ENCODE measurements around the gene CARD19. TPM values are rescaled to one million over a fixed set of nuclear protein-coding genes. Genes with fewer than 3 reads are reported as not detected.

CARD19 gene
- total and polyA plus RNA-seq, 8 donors: 4.3 to 20.4 (median 8.1) TPM

DNA sequence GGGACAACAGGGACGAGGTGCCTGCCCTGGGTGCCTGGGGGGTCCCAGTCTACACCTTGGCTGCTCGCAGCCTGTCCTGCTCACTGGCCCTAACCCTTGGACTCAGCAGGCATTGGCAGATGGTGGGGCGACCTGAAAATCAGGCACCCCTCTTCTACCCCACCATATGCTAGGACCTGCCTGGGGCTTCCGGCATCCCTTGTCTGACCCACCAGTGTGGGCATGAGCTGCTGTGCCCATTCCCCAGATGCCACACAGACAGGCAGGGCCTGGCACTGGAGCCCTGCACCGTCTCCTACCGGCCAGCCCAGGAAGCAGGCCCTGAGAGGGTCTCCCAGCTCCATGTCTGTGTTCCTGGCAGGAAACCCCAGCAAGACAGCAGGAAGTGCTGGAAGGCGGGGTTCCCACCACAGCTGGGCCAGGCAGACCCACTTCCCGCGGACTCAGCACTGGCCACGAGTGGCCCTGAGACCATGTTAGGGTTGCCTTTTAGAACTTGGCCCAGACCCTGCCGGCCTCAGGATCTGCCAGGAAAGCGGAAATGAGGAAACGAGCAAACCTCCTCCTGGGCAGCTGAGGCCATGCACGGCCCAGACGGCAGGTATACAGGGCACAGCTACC is 35.0 kb downstream of the CARD19 start:
- ATAC-seq (no peak), DNase-seq (peak in 3 of 6 donors; percentile 36 to 59 (median 59)), FAIRE-seq (no peak)
- Histone ChIP-seq H3K4me1 (peaks cover 14 to 33% (median 20%) of the 10 kb centered on the region in 3 donors), H3K36me3 (no peaks in the 10 kb centered on the region), H3K27me3 (no peaks in the 10 kb centered on the region), H3K27ac (peak overlapping the region in 1 of 4 donors; percentile 47), H3K4me3 (no peak overlapping the region), H3K9me3 (no peaks in the 10 kb centered on the region)
- intact Hi-C loops (cut with DNase I): no loop called here
- TF ChIP-seq, protein P1, sequence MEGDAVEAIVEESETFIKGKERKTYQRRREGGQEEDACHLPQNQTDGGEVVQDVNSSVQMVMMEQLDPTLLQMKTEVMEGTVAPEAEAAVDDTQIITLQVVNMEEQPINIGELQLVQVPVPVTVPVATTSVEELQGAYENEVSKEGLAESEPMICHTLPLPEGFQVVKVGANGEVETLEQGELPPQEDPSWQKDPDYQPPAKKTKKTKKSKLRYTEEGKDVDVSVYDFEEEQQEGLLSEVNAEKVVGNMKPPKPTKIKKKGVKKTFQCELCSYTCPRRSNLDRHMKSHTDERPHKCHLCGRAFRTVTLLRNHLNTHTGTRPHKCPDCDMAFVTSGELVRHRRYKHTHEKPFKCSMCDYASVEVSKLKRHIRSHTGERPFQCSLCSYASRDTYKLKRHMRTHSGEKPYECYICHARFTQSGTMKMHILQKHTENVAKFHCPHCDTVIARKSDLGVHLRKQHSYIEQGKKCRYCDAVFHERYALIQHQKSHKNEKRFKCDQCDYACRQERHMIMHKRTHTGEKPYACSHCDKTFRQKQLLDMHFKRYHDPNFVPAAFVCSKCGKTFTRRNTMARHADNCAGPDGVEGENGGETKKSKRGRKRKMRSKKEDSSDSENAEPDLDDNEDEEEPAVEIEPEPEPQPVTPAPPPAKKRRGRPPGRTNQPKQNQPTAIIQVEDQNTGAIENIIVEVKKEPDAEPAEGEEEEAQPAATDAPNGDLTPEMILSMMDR (IDR thresholded peaks at IDR 0.05): no peak
- WGBS, 2 donors: 63 to 70% methylated on average over 15 of the region's 15 CpGs

DNA sequence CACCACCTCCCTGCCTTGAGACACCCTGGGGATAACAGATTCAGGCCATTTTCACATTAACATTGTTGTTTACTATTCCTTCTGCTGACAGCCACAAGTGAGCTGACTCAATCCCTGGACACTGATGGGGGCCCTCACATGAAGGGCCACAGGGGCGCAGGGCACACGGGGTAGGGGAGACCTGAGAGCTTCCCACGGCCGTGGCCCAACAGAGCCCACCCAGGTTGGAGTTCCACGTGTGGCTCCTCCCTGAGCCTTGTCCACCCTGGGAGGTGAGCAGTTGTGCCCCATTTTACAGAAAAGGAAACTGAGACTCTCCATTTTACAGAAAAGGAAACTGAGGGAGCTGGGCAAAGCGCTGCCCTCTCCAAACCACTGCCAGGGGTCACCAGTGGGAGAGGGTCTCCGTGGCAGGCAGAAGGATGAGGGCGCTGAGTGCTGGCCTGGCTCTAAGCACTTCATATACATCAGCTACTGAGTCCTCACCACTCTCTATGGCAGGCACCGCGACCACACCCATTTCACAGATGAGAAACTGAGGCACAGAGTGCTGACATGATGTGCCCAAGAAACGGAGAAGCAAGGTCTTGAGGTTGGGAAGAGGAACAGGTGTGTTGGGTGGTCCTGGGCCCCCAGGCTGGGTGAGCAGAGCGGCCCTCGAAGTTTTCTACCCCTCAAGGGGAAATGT is 35.7 kb downstream of the CARD19 start:
- intact Hi-C loops (cut with DNase I): no loop called here
- H3K4me3 ChIP-seq: peak overlapping the region in 2 of 4 donors; percentile 92 to 94
- no peaks in the 10 kb centered on the region for H3K9me3 ChIP-seq
- 87 to 91% methylated on average over 13 of the region's 13 CpGs for WGBS, 2 donors
- TF ChIP-seq, protein P1 (IDR thresholded peaks at IDR 0.05): no peak
- H3K27ac ChIP-seq: peak overlapping the region in 2 of 4 donors; percentile 94 to 95
- FAIRE-seq (no peak), DNase-seq (peak in 1 of 6 donors; percentile 14), ATAC-seq (no peak)
- H3K36me3 ChIP-seq: no peaks in the 10 kb centered on the region
- H3K27me3 ChIP-seq: no peaks in the 10 kb centered on the region
- peaks cover 16 to 35% (median 20%) of the 10 kb centered on the region in 3 donors for H3K4me1 ChIP-seq

DNA sequence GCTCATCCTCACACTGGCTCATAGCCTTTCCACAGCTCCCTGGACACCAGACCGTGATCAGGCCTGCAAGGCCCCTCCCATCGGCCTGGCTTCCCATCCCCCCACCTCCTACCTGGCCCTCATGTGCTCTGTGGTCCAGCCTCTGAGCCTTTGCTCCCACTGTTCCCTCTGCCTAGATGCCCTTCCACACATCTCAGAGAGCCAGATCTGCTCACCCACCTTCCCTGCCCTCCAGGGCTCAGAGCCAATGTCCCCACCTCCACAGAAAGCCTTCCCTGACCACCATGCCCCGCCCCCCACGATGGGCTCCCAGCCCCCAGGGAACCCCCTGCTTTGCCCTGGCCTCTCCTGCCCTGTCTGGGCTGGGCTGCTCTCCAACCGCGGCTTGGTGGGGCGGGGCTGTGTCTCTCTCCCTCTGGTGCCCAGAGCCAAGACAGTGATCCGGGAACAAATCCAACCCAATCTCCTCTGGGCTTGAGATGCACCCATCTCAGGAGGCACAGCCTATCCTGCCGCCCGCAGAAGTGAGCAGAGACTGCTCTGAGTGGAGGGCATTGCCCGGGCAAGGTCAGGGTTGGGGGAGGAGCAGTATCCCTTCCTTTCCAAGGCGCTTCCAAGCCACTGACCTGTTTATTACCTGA is 36.4 kb downstream of the CARD19 start:
- Histone ChIP-seq H3K4me3 (peak overlapping the region in 3 of 4 donors; percentile 76 to 94 (median 92)), H3K4me1 (peaks cover 16 to 35% (median 20%) of the 10 kb centered on the region in 3 donors), H3K27ac (peak overlapping the region; percentile 84 to 95 (median 94)), H3K9me3 (no peaks in the 10 kb centered on the region), H3K27me3 (no peaks in the 10 kb centered on the region), H3K36me3 (no peaks in the 10 kb centered on the region)
- intact Hi-C loops (cut with DNase I): no loop called here
- peak in 5 of 6 donors; percentile 66 to 83 (median 72) for DNase-seq
- no peak for FAIRE-seq
- ATAC-seq: peak; percentile 7 to 29 (median 18)
- WGBS, 2 donors: 17 to 27% methylated on average over 12 of the region's 12 CpGs
- TF ChIP-seq, protein P1 (IDR thresholded peaks at IDR 0.05): no peak

- H3K27ac ChIP-seq: peak overlapping the region; percentile 84 to 95 (median 94)
- ATAC-seq (peak; percentile 4 to 52 (median 10)), FAIRE-seq (no peak), DNase-seq (peak in 4 of 6 donors; percentile 43 to 82 (median 66))
- H3K36me3 ChIP-seq: no peaks in the 10 kb centered on the region
- H3K4me1 ChIP-seq: peaks cover 16 to 35% (median 20%) of the 10 kb centered on the region in 3 donors
- TF ChIP-seq, protein P1 (IDR thresholded peaks at IDR 0.05): no peak
- WGBS, 2 donors: 10 to 12% methylated on average over 21 of the region's 21 CpGs
- intact Hi-C loops (cut with DNase I): no loop called here
- H3K9me3 ChIP-seq: no peaks in the 10 kb centered on the region
- no peaks in the 10 kb centered on the region for H3K27me3 ChIP-seq
- H3K4me3 ChIP-seq: peak overlapping the region; percentile 76 to 94 (median 90)
Observed at GRCh38 chr9:93132946-93133680, 37.1 kb downstream of the CARD19 start.

Measured in pancreas (tissue), 10 donors.